HFFc6 (cell line): ENCODE data around the gene CEP152. TPM values are rescaled to one million over a fixed set of nuclear protein-coding genes. Genes with fewer than 3 reads are reported as not detected.

ENCODE experiments used
- DNase-seq: peaks from one replicate; pipeline ENCODE4 v3.0.0-alpha.2; 2018
- H3K27ac Mint-ChIP-seq: 2 replicates; pipeline ENCODE4 v1.8.0; 2020; ENCODE audit warnings: mild to moderate bottlenecking, mixed read lengths
- H3K27me3 Mint-ChIP-seq: 2 replicates; pipeline ENCODE4 v1.8.0; 2021; ENCODE audit warnings: mild to moderate bottlenecking, moderate library complexity, mixed read lengths; ENCODE audit not compliant: insufficient read depth
- H3K36me3 Mint-ChIP-seq: 2 replicates; pipeline ENCODE4 v1.8.0; 2021; ENCODE audit warnings: low read depth, mixed read lengths
- H3K4me1 Mint-ChIP-seq: 2 replicates; pipeline ENCODE4 v1.8.0; 2020; ENCODE audit warnings: low read depth, mixed read lengths
- H3K4me3 Mint-ChIP-seq: 2 replicates; pipeline ENCODE4 v1.8.0; 2020; ENCODE audit warnings: mild to moderate bottlenecking, moderate library complexity, mixed read lengths
- H3K9me3 Mint-ChIP-seq: 2 replicates; pipeline ENCODE4 v1.8.0; 2020; ENCODE audit warnings: mild to moderate bottlenecking, mixed read lengths
- total RNA-seq, 6 experiments: library from RNA; stranded (reverse); fragmentation: NEBNext Ultra II Directional; extraction: Animal tissue kit (Norgen Biotek cat#: 25700); gene quantifications; 2 replicates in 1 of 6; 3 replicates in 5 of 6; pipeline ENCODE4 v1.2.3, GENCODE V29; 2021
- TF ChIP-seq, protein P1 (sequence below): fragments of 200-600 bp; sonication (generic); IDR thresholded peaks from 2 replicates; pipeline ENCODE4 v1.5.0; 2021; ENCODE audit warnings: antibody characterized with exemption, mild to moderate bottlenecking

Gene CEP152
- total RNA-seq, 6 experiments from 2014 or later = 3.4 to 7.5 (median 6.5) TPM

DNA sequence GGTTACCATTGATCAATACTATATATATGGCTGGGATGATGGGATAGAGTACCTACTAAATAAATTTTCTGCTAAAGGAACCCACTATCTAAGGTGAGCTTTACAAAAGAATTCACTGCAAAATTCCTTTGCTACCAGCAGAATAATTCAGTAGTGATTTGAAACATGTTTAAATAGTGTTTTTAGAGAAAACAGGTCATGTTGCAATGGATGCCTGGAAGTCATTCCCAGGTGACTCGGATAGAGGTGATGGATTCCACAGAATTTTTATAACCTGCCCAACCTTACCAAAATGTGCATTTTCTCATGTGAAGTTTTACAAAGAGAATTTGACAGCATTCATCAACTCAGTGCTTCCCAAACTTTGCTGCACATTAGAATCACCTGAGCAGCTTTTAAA, 53.2 kb downstream of the CEP152 start:
- Mint-ChIP-seq H3K36me3 (peaks cover 28% of the 10 kb centered on the region), H3K27ac (no peak overlapping the region), H3K4me3 (no peak overlapping the region)

DNA sequence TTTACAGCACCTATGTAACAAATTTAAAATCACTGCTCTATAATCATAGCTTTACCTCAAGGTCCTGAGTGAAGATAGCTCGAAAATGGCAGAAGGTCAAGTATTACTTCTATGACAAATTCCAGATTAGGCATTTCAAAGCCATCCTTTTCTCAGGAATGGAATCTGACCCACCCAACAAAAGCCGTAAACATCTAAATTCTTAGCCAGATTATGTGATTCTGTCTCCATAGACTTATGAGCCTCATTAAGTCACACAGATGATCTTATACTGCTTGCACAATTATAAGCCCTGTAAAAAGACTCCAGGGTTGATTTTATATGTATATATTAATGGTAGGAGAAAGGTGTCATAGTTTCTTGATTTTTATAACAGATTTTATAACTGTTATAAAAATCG, 56.9 kb downstream of the CEP152 start:
- peak overlapping the region; percentile 68 for H3K27ac Mint-ChIP-seq
- TF ChIP-seq, protein P1, sequence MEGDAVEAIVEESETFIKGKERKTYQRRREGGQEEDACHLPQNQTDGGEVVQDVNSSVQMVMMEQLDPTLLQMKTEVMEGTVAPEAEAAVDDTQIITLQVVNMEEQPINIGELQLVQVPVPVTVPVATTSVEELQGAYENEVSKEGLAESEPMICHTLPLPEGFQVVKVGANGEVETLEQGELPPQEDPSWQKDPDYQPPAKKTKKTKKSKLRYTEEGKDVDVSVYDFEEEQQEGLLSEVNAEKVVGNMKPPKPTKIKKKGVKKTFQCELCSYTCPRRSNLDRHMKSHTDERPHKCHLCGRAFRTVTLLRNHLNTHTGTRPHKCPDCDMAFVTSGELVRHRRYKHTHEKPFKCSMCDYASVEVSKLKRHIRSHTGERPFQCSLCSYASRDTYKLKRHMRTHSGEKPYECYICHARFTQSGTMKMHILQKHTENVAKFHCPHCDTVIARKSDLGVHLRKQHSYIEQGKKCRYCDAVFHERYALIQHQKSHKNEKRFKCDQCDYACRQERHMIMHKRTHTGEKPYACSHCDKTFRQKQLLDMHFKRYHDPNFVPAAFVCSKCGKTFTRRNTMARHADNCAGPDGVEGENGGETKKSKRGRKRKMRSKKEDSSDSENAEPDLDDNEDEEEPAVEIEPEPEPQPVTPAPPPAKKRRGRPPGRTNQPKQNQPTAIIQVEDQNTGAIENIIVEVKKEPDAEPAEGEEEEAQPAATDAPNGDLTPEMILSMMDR = no peak
- no peak overlapping the region for H3K4me3 Mint-ChIP-seq
- no peaks in the 10 kb centered on the region for H3K27me3 Mint-ChIP-seq
- H3K4me1 Mint-ChIP-seq = peaks cover 50% of the 10 kb centered on the region
- DNase-seq = peak; percentile 59
- no peaks in the 10 kb centered on the region for H3K9me3 Mint-ChIP-seq
- H3K36me3 Mint-ChIP-seq = peaks cover 38% of the 10 kb centered on the region

More for the DNA sequence above, 53.2 kb downstream of the CEP152 start:
- Mint-ChIP-seq H3K27me3 (no peaks in the 10 kb centered on the region), H3K9me3 (no peaks in the 10 kb centered on the region), H3K4me1 (peaks cover 48% of the 10 kb centered on the region)
- TF ChIP-seq, protein P1 = no peak
- DNase-seq = no peak

DNA sequence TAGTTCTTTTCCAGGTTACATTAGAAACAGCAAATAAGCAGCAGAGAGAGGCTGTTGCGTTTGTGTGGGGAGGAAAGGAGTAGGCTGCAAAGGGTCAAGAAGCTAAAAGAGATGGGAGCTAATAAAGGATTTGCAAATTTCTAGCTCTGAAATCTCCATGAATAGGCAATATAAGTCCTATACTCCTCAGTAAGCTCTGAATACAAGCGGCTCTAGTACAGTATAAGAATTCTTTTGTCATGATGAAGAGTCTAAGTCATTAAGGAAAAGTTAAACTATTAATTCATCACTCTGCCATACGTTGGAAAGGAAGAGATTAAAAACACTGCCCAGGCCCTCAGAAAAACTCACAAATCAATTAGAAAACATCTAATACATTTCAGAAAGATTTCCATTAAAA, 59.3 kb downstream of the CEP152 start:
- H3K4me1 Mint-ChIP-seq = peaks cover 68% of the 10 kb centered on the region
- DNase-seq = no peak
- no peak overlapping the region; the same call in 1 of the 2 replicates for H3K4me3 Mint-ChIP-seq
- H3K27me3 Mint-ChIP-seq = no peaks in the 10 kb centered on the region
- no peaks in the 10 kb centered on the region for H3K9me3 Mint-ChIP-seq
- H3K36me3 Mint-ChIP-seq = peaks cover 41% of the 10 kb centered on the region
- H3K27ac Mint-ChIP-seq = peak overlapping the region; percentile 80
- TF ChIP-seq, protein P1 = no peak

DNA sequence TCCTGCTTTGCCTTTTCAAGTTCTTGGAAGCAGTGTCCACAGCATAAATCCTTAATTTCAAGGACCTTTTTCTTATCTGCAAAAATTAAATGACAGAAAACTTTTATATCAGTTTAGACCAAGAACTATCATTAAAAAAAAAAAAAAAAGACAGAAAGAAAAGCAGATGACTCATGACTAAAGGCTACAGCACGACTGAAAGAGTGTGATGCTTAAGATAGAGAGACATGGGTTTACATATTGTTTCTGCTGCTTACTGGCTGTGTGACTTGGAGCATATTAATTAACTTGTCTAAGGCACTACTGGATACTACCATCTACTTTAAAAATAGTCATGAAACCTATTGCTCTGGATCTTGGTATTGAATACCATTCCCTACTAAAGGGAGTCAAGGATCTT, 62.3 kb downstream of the CEP152 start:
- no peak overlapping the region for H3K4me3 Mint-ChIP-seq
- peak; percentile 29 for DNase-seq
- TF ChIP-seq, protein P1 = no peak
- H3K36me3 Mint-ChIP-seq = peaks cover 35% of the 10 kb centered on the region
- H3K27me3 Mint-ChIP-seq = no peaks in the 10 kb centered on the region; the same call in 1 of the 2 replicates
- H3K27ac Mint-ChIP-seq = peak overlapping the region; percentile 47; the same call in 1 of the 2 replicates
- H3K9me3 Mint-ChIP-seq = no peaks in the 10 kb centered on the region
- H3K4me1 Mint-ChIP-seq = peaks cover 44% of the 10 kb centered on the region

DNA sequence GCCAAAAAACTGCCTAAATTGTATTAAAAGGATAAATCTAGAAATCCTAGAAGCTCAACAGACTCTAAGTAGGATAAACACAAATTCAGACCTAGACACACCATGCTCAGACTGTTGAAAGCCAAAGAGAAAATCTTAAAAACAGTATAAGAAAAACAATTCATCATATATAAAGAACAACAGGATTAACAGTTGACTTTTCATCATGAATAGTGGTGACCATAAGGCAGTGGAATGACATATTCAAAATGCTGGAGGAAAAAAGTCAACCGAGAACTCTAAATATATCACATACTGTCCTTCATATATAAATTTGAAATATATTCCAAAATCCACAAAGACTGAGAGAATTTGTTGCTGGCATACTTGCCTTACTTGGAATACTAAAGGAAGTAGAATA, 77.3 kb downstream of the CEP152 start:
- no peak for DNase-seq
- H3K9me3 Mint-ChIP-seq = peaks cover 41% of the 10 kb centered on the region
- H3K4me3 Mint-ChIP-seq = no peak overlapping the region
- no peak overlapping the region for H3K27ac Mint-ChIP-seq
- H3K27me3 Mint-ChIP-seq = no peaks in the 10 kb centered on the region
- peaks cover 77% of the 10 kb centered on the region for H3K36me3 Mint-ChIP-seq
- TF ChIP-seq, protein P1 = no peak
- H3K4me1 Mint-ChIP-seq = no peaks in the 10 kb centered on the region

DNA sequence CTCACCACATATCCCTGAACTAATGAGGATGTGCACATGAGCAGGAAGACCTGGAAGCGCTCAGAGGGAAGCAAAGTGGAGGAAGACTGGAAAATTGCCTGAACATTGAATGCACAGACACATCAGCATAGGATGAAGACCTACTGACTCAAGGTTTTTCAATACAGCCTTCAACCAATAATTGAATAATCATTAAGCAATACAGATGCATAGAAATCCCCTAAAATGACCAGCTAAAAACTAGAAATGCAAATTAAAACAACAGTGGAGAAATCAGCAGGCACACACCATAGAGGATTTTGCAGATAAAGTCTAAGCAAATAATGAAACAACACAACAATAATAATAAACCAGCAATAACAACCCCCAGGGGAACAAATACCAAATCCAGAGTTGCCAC, 80.4 kb downstream of the CEP152 start:
- Mint-ChIP-seq H3K36me3 (peaks cover 63% of the 10 kb centered on the region), H3K4me3 (no peak overlapping the region), H3K27me3 (no peaks in the 10 kb centered on the region), H3K27ac (no peak overlapping the region), H3K9me3 (peaks cover 34% of the 10 kb centered on the region), H3K4me1 (no peaks in the 10 kb centered on the region)
- DNase-seq = no peak
- TF ChIP-seq, protein P1 = no peak
